Right cardiac atrium (tissue), 5 donors: ENCODE results near the gene CPNE2. TPM values are rescaled to one million over a fixed set of nuclear protein-coding genes. Genes with fewer than 3 reads are reported as not detected.
A peak's percentile ranks its signal among the peaks of the same experiment; 100 is the strongest.
"Not testable (repeated sequence)": the region's sequence is repeated elsewhere in the genome, so short reads cannot be mapped to it uniquely, and the experiment has no call there.

Experiments
- ATAC-seq, 2 donors: fragments of 200-7000 bp; cut with Tn5 transposase; one replicate each; pipeline versions ENCODE4 v1.8.0 to v1.9.1; 2020; ENCODE audit warnings: moderate library complexity in 2 of 2, mild to moderate bottlenecking in 1 of 2
- DNase-seq, 3 donors: peaks; one replicate each; pipeline ENCODE4 v3.0.0-alpha.2; 2020
- H3K27ac ChIP-seq: one replicate; pipeline ENCODE4 v1.5.1; 2013; ENCODE audit warnings: mild to moderate bottlenecking, low read length, control low read depth, moderate library complexity
- H3K27me3 ChIP-seq: one replicate; pipeline ENCODE4 v1.6.1; 2013; ENCODE audit not compliant: control insufficient read depth, insufficient read depth
- H3K4me1 ChIP-seq: one replicate; pipeline ENCODE4 v1.6.1; 2013; ENCODE audit warnings: low read length; ENCODE audit not compliant: control insufficient read depth, insufficient read depth
- H3K4me3 ChIP-seq: one replicate; pipeline ENCODE4 v1.5.1; 2013; ENCODE audit warnings: low read length, control low read depth
- H3K9me3 ChIP-seq: one replicate; pipeline ENCODE4 v1.6.1; 2013; ENCODE audit warnings: low read length; ENCODE audit not compliant: control insufficient read depth
- WGBS: extraction: QIAGEN DNeasy Blood & Tissue Kit; methylation state at CpG from one replicate; pipeline ENCODE4 v1.1.7; 2013; 5-methylcytosine and 5-hydroxymethylcytosine counted together
- intact Hi-C, 4 donors: fragments of 100-400 bp; cut with DNase I; formaldehyde crosslinking; loops; one replicate each; pipeline versions ENCODE4 v1.11.0 to v1.14.0; 2022 to 2023
- polyA plus RNA-seq: library from polyadenylated mRNA; stranded (reverse); fragments of 200-250 nt; gene quantifications from one replicate; pipeline ENCODE4 v1.2.3, GENCODE V29; 2013
- total RNA-seq, 4 donors: library from RNA; stranded (reverse); fragmentation: NEBNext Ultra II Directional; extraction: Animal tissue kit (Norgen Biotek cat#: 25700); gene quantifications; one replicate each; pipeline ENCODE4 v1.2.1, GENCODE V29; 2021
- donor health status: healthy with polysubstance abuse.
- donor health status: DM: no; HTN: yes; CAD: no.
- donor health status: DM: no; HTN: no; CAD: no.
- donor health status: DM: no; HTN: yes; CAD: no; lungs with severe emphysema.
- donor health status: DM: yes; HTN: yes; CAD: no.

Gene CPNE2
- total and polyA plus RNA-seq, 5 donors: 13.4 to 24.7 (median 13.7) TPM

- ATAC-seq (peak in 1 of 2 donors; percentile 0), DNase-seq (peak in 1 of 3 donors; percentile 61)
- peak overlapping the region; percentile 94 for H3K27ac ChIP-seq
- no peaks in the 10 kb centered on the region for H3K9me3 ChIP-seq
- no peaks in the 10 kb centered on the region for H3K27me3 ChIP-seq
- intact Hi-C loops: no loop called here
- WGBS: 2% methylated on average over 28 of the region's 28 CpGs
- H3K4me1 ChIP-seq: peaks cover 2% of the 10 kb centered on the region
- H3K4me3 ChIP-seq: peak overlapping the region; percentile 87
These were observed 94.8 kb downstream of the CPNE2 start for GRCh38 chr16:57186872-57187854.

GRCh38 chr16:57187902-57188710 lies 95.7 kb downstream of the CPNE2 start:
- peak overlapping the region; percentile 87 for H3K4me3 ChIP-seq
- H3K4me1 ChIP-seq, intact Hi-C loops, DNase-seq, H3K27me3 ChIP-seq, ATAC-seq, H3K9me3 ChIP-seq, H3K27ac ChIP-seq: not testable (repeated sequence)
- 78% methylated on average over 18 of the region's 18 CpGs for WGBS

- H3K27ac ChIP-seq: no peak overlapping the region
- no peak for ATAC-seq
- WGBS: 95% methylated on average over 9 of the region's 9 CpGs
- H3K9me3 ChIP-seq: no peaks in the 10 kb centered on the region
- no peaks in the 10 kb centered on the region for H3K27me3 ChIP-seq
- H3K4me1 ChIP-seq: peaks cover 2% of the 10 kb centered on the region
- no peak overlapping the region for H3K4me3 ChIP-seq
- intact Hi-C loops: no loop called here
- no peak for DNase-seq
These were observed 96.3 kb downstream of the CPNE2 start for GRCh38 chr16:57188711-57189002.

GRCh38 chr16:57189527-57189926 lies 97.1 kb downstream of the CPNE2 start:
- intact Hi-C loops, H3K27me3 ChIP-seq, ATAC-seq, H3K4me3 ChIP-seq, H3K27ac ChIP-seq, DNase-seq, H3K4me1 ChIP-seq, H3K9me3 ChIP-seq: not testable (repeated sequence)
- WGBS: over 99% methylated on average over 4 of the region's 4 CpGs

- Histone ChIP-seq H3K27ac (no peak overlapping the region), H3K4me3 (no peak overlapping the region), H3K27me3 (no peaks in the 10 kb centered on the region), H3K4me1 (no peaks in the 10 kb centered on the region), H3K9me3 (no peaks in the 10 kb centered on the region)
- intact Hi-C loops: no loop called here
- ATAC-seq (no peak), DNase-seq (no peak)
- WGBS: 96% methylated on average over 2 of the region's 2 CpGs
These were observed 97.8 kb downstream of the CPNE2 start for GRCh38 chr16:57190136-57190535.

- no peak overlapping the region for H3K4me3 ChIP-seq
- DNase-seq (no peak), ATAC-seq (no peak)
- no peaks in the 10 kb centered on the region for H3K4me1 ChIP-seq
- H3K9me3 ChIP-seq: no peaks in the 10 kb centered on the region
- WGBS: 73% methylated on average over 3 of the region's 3 CpGs
- no peak overlapping the region for H3K27ac ChIP-seq
- intact Hi-C loops: no loop called here
- H3K27me3 ChIP-seq: no peaks in the 10 kb centered on the region
These were observed 98.7 kb downstream of the CPNE2 start for GRCh38 chr16:57191056-57191571.

- ATAC-seq: no peak
- intact Hi-C loops: no loop called here
- Histone ChIP-seq H3K9me3 (no peaks in the 10 kb centered on the region), H3K27me3 (no peaks in the 10 kb centered on the region), H3K4me1 (no peaks in the 10 kb centered on the region), H3K27ac (no peak overlapping the region), H3K4me3 (no peak overlapping the region)
- WGBS: 85% methylated on average over 3 of the region's 3 CpGs
- no peak for DNase-seq
These were observed 99.8 kb downstream of the CPNE2 start for GRCh38 chr16:57192146-57192545.

- Histone ChIP-seq H3K27ac (no peak overlapping the region), H3K4me3 (no peak overlapping the region), H3K4me1 (no peaks in the 10 kb centered on the region), H3K27me3 (no peaks in the 10 kb centered on the region), H3K9me3 (no peaks in the 10 kb centered on the region)
- DNase-seq (no peak), ATAC-seq (no peak)
- intact Hi-C loops: no loop called here
- 84% methylated on average over 7 of the region's 7 CpGs for WGBS
These were observed 100.5 kb downstream of the CPNE2 start for GRCh38 chr16:57192720-57193486.

GRCh38 chr16:57194512-57194911 lies 102.1 kb downstream of the CPNE2 start:
- no peak for DNase-seq
- no peaks in the 10 kb centered on the region for H3K4me1 ChIP-seq

GRCh38 chr16:57196286-57196685 lies 103.9 kb downstream of the CPNE2 start:
- Histone ChIP-seq H3K27me3 (no peaks in the 10 kb centered on the region), H3K4me3 (no peak overlapping the region), H3K4me1 (no peaks in the 10 kb centered on the region), H3K27ac (no peak overlapping the region), H3K9me3 (no peaks in the 10 kb centered on the region)
- intact Hi-C loops: no loop called here
- WGBS: 50% methylated on average over 4 of the region's 4 CpGs
- DNase-seq (no peak), ATAC-seq (no peak)

More at GRCh38 chr16:57194512-57194911, 102.1 kb downstream of the CPNE2 start:
- Histone ChIP-seq H3K9me3 (no peaks in the 10 kb centered on the region), H3K27me3 (no peaks in the 10 kb centered on the region), H3K27ac (no peak overlapping the region), H3K4me3 (no peak overlapping the region)
- intact Hi-C loops: no loop called here
- peak in 1 of 2 donors; percentile 85 for ATAC-seq
